BLaER1 treated with 17β-estradiol and CSF1 and Interleukin-3, amounts not matched to agents 10 nM and 100 nM (cell line): ENCODE measurements around the gene TNFRSF12A.

Experiments
- H3K27ac ChIP-seq, 11 experiments: shearing (Covaris generic); formaldehyde crosslinking; 2 replicates each; pipeline ENCODE4 v1.8.1; 2022
- H3K27me3 ChIP-seq, 11 experiments: shearing (Covaris generic); formaldehyde crosslinking; 2 replicates each; pipeline ENCODE4 v1.8.1; 2022
- H3K36me3 ChIP-seq, 11 experiments: shearing (Covaris generic); formaldehyde crosslinking; 2 replicates each; pipeline ENCODE4 v1.8.1; 2022
- H3K4me1 ChIP-seq, 10 experiments: shearing (Covaris generic); formaldehyde crosslinking; 2 replicates each; pipeline ENCODE4 v1.8.1; 2022
- H3K4me2 ChIP-seq, 11 experiments: shearing (Covaris generic); formaldehyde crosslinking; 2 replicates each; pipeline ENCODE4 v1.8.1; 2022
- H3K4me3 ChIP-seq, 10 experiments: shearing (Covaris generic); formaldehyde crosslinking; 2 replicates each; pipeline ENCODE4 v1.8.1; 2022
- H3K9ac ChIP-seq, 11 experiments: shearing (Covaris generic); formaldehyde crosslinking; 2 replicates each; pipeline ENCODE4 v1.8.1; 2022
- H3K9me3 ChIP-seq, 11 experiments: shearing (Covaris generic); formaldehyde crosslinking; replicated peaks in 1 of 11; 2 replicates each; pipeline ENCODE4 v1.8.1; 2022
- H4K20me1 ChIP-seq, 11 experiments: shearing (Covaris generic); formaldehyde crosslinking; 2 replicates each; pipeline ENCODE4 v1.8.1; 2022
- Cebpa-rat ChIP-seq, 11 experiments: shearing (Covaris generic); IDR thresholded peaks; 2 replicates each; pipeline ENCODE4 v1.8.1; 2022

The TNFRSF12A gene

GRCh38 chr16:2988590-2989099, 31.5 kb upstream of the TNFRSF12A start:
- no peak overlapping the region for H3K27ac ChIP-seq
- no peaks in the 10 kb centered on the region for H3K36me3 ChIP-seq
- H3K27me3 ChIP-seq, result peaks cover 13 to 50% (median 25%) of the 10 kb centered on the region in 11 experiments; a peak in 20 of 22 replicates
- H3K9ac ChIP-seq, result peak overlapping the region in 1 of 11 experiments; percentile 24; a peak in 1 of 22 replicates
- no peak overlapping the region for H3K4me2 ChIP-seq
- no peak overlapping the region for H3K4me3 ChIP-seq
- no peaks in the 10 kb centered on the region for H3K9me3 ChIP-seq
- peaks cover 5 to 20% (median 11%) of the 10 kb centered on the region in 10 experiments; a peak in 19 of 20 replicates for H3K4me1 ChIP-seq
- TF ChIP-seq Cebpa-rat (IDR thresholded peaks at IDR 0.05), result no peak
- H4K20me1 ChIP-seq, result peaks cover 0 to 14% (median 0%) of the 10 kb centered on the region in 11 experiments; a peak in 5 of 22 replicates

- H3K27me3 ChIP-seq, result peaks cover 13 to 63% (median 34%) of the 10 kb centered on the region in 11 experiments; a peak in 21 of 22 replicates
- no peak overlapping the region for H3K9ac ChIP-seq
- no peak for TF ChIP-seq Cebpa-rat (IDR thresholded peaks at IDR 0.05)
- no peak overlapping the region for H3K4me2 ChIP-seq
- H3K27ac ChIP-seq, result no peak overlapping the region
- peaks cover 0 to 14% (median 0%) of the 10 kb centered on the region in 11 experiments; a peak in 3 of 22 replicates for H4K20me1 ChIP-seq
- no peak overlapping the region for H3K4me3 ChIP-seq
- no peaks in the 10 kb centered on the region for H3K9me3 ChIP-seq
- peaks cover 0 to 15% (median 3%) of the 10 kb centered on the region in 10 experiments; a peak in 7 of 20 replicates for H3K4me1 ChIP-seq
- no peaks in the 10 kb centered on the region for H3K36me3 ChIP-seq
Observed at GRCh38 chr16:2990891-2991290, 29.3 kb upstream of the TNFRSF12A start.

GRCh38 chr16:2991566-2992261, 28.5 kb upstream of the TNFRSF12A start:
- H3K4me2 ChIP-seq, result no peak overlapping the region
- peaks cover 0 to 9% (median under 1%) of the 10 kb centered on the region in 10 experiments; a peak in 7 of 20 replicates for H3K4me1 ChIP-seq
- peaks cover 20 to 71% (median 42%) of the 10 kb centered on the region in 11 experiments for H3K27me3 ChIP-seq
- no peak overlapping the region for H3K4me3 ChIP-seq
- H3K9me3 ChIP-seq, result no peaks in the 10 kb centered on the region
- H3K9ac ChIP-seq, result no peak overlapping the region
- H3K27ac ChIP-seq, result no peak overlapping the region
- H4K20me1 ChIP-seq, result peaks cover 0 to 20% (median 0%) of the 10 kb centered on the region in 11 experiments; a peak in 4 of 22 replicates
- H3K36me3 ChIP-seq, result no peaks in the 10 kb centered on the region
- no peak for TF ChIP-seq Cebpa-rat (IDR thresholded peaks at IDR 0.05)

- no peak for TF ChIP-seq Cebpa-rat (IDR thresholded peaks at IDR 0.05)
- Histone ChIP-seq H3K9ac (no peak overlapping the region), H3K4me2 (no peak overlapping the region), H3K4me3 (no peak overlapping the region), H3K9me3 (no peaks in the 10 kb centered on the region), H3K4me1 (peaks cover 0 to under 1% (median 0%) of the 10 kb centered on the region in 10 experiments; a peak in 1 of 20 replicates), H3K27me3 (peaks cover 28 to 79% (median 50%) of the 10 kb centered on the region in 11 experiments), H3K27ac (no peak overlapping the region), H4K20me1 (peaks cover 0 to 29% (median 0%) of the 10 kb centered on the region in 11 experiments; a peak in 4 of 22 replicates), H3K36me3 (no peaks in the 10 kb centered on the region)
Observed at GRCh38 chr16:2992383-2993081, 27.6 kb upstream of the TNFRSF12A start.

GRCh38 chr16:2996298-2996697, 23.9 kb upstream of the TNFRSF12A start:
- H4K20me1 ChIP-seq, result peaks cover 0 to 43% (median 0%) of the 10 kb centered on the region in 11 experiments; a peak in 5 of 22 replicates
- H3K9me3 ChIP-seq, result no peaks in the 10 kb centered on the region
- no peak overlapping the region for H3K9ac ChIP-seq
- H3K4me1 ChIP-seq, result peaks cover 0 to 2% (median 0%) of the 10 kb centered on the region in 10 experiments; a peak in 2 of 20 replicates
- H3K4me2 ChIP-seq, result no peak overlapping the region
- no peaks in the 10 kb centered on the region for H3K36me3 ChIP-seq
- no peak for TF ChIP-seq Cebpa-rat (IDR thresholded peaks at IDR 0.05)
- H3K27me3 ChIP-seq, result peaks cover 51 to 87% (median 68%) of the 10 kb centered on the region in 11 experiments
- no peak overlapping the region for H3K27ac ChIP-seq
- no peak overlapping the region for H3K4me3 ChIP-seq

GRCh38 chr16:2999929-3000328, 20.2 kb upstream of the TNFRSF12A start:
- H3K4me3 ChIP-seq, result no peak overlapping the region
- H3K4me2 ChIP-seq, result peak overlapping the region in 1 of 11 experiments; percentile 10; a peak in 1 of 22 replicates
- H3K4me1 ChIP-seq, result peaks cover 0 to 16% (median 3%) of the 10 kb centered on the region in 10 experiments; a peak in 13 of 20 replicates
- peaks cover 0 to 43% (median 0%) of the 10 kb centered on the region in 11 experiments; a peak in 5 of 22 replicates for H4K20me1 ChIP-seq
- no peaks in the 10 kb centered on the region for H3K9me3 ChIP-seq
- no peak for TF ChIP-seq Cebpa-rat (IDR thresholded peaks at IDR 0.05)
- no peak overlapping the region for H3K27ac ChIP-seq
- peaks cover 60 to 97% (median 91%) of the 10 kb centered on the region in 11 experiments for H3K27me3 ChIP-seq
- no peaks in the 10 kb centered on the region for H3K36me3 ChIP-seq
- no peak overlapping the region for H3K9ac ChIP-seq

- H3K27me3 ChIP-seq, result peaks cover 66 to 98% (median 97%) of the 10 kb centered on the region in 11 experiments
- no peak overlapping the region for H3K4me3 ChIP-seq
- no peaks in the 10 kb centered on the region for H3K36me3 ChIP-seq
- no peak for TF ChIP-seq Cebpa-rat (IDR thresholded peaks at IDR 0.05)
- no peak overlapping the region for H3K4me2 ChIP-seq
- H3K27ac ChIP-seq, result no peak overlapping the region
- H3K4me1 ChIP-seq, result peaks cover 0 to 17% (median 5%) of the 10 kb centered on the region in 10 experiments; a peak in 14 of 20 replicates
- no peak overlapping the region for H3K9ac ChIP-seq
- peaks cover 0 to 43% (median 0%) of the 10 kb centered on the region in 11 experiments; a peak in 5 of 22 replicates for H4K20me1 ChIP-seq
- H3K9me3 ChIP-seq, result no peaks in the 10 kb centered on the region
Observed at GRCh38 chr16:3000540-3000939, 19.6 kb upstream of the TNFRSF12A start.

- peaks cover 71 to 98% (median 97%) of the 10 kb centered on the region in 11 experiments for H3K27me3 ChIP-seq
Observed at GRCh38 chr16:3001316-3001715, 18.9 kb upstream of the TNFRSF12A start.

More at GRCh38 chr16:3001316-3001715, 18.9 kb upstream of the TNFRSF12A start:
- Histone ChIP-seq H3K4me3 (no peak overlapping the region), H3K36me3 (no peaks in the 10 kb centered on the region), H3K4me2 (peak overlapping the region in 1 of 11 experiments; percentile 30; a peak in 2 of 22 replicates), H3K9me3 (no peaks in the 10 kb centered on the region), H3K9ac (no peak overlapping the region), H3K4me1 (peaks cover 7 to 23% (median 13%) of the 10 kb centered on the region in 10 experiments; a peak in 17 of 20 replicates), H3K27ac (no peak overlapping the region), H4K20me1 (peaks cover 0 to 41% (median 0%) of the 10 kb centered on the region in 11 experiments; a peak in 6 of 22 replicates)
- TF ChIP-seq Cebpa-rat (IDR thresholded peaks at IDR 0.05), result no peak
